ENCODE results near the gene RERE. TPM values are rescaled to one million over a fixed set of nuclear protein-coding genes. Genes with fewer than 3 reads are reported as not detected.

The RERE gene
- total RNA-seq, 2 donors from 2014 or later: 144 to 174 TPM

DNA sequence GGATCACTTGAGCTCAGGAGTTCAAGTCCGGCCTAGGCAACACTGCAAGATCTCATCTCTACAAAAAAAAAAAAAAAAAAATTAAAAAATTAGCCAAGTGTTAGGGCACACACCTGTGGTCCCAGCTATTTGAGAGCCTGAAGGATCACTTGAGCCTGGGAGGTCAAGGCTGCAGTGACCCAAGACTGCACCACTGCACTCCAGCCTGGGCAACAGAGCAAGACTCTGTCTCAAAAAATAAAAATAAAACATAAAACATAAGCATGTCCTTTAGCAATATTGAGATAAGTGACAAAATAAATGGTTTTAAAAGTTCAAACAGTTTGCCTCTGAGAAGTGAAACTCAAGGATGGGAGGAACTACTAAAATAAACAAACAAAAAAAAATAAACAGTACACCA, 101.2 kb downstream of the RERE start:
- H3K4me1 ChIP-seq (ENCODE audit: control insufficient read depth in 1 of 2, low read depth in 2 of 2): peaks cover 21 to 23% of the 10 kb centered on the region in 2 donors
- no peak overlapping the region for H3K27ac ChIP-seq
- ATAC-seq (ENCODE audit: insufficient number of reproducible peaks, low FRiP score, low read depth) (no peak), DNase-seq (ENCODE audit: low spot score) (no peak)
- no peaks in the 10 kb centered on the region for H3K27me3 ChIP-seq (replicated peaks; ENCODE audit: insufficient read depth)
- H3K9me3 ChIP-seq: no peaks in the 10 kb centered on the region
- no peak overlapping the region for H3K4me3 ChIP-seq
- no peaks in the 10 kb centered on the region for H3K36me3 ChIP-seq
- TF ChIP-seq, protein P1, sequence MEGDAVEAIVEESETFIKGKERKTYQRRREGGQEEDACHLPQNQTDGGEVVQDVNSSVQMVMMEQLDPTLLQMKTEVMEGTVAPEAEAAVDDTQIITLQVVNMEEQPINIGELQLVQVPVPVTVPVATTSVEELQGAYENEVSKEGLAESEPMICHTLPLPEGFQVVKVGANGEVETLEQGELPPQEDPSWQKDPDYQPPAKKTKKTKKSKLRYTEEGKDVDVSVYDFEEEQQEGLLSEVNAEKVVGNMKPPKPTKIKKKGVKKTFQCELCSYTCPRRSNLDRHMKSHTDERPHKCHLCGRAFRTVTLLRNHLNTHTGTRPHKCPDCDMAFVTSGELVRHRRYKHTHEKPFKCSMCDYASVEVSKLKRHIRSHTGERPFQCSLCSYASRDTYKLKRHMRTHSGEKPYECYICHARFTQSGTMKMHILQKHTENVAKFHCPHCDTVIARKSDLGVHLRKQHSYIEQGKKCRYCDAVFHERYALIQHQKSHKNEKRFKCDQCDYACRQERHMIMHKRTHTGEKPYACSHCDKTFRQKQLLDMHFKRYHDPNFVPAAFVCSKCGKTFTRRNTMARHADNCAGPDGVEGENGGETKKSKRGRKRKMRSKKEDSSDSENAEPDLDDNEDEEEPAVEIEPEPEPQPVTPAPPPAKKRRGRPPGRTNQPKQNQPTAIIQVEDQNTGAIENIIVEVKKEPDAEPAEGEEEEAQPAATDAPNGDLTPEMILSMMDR (IDR thresholded peaks at IDR 0.05): no peak

DNA sequence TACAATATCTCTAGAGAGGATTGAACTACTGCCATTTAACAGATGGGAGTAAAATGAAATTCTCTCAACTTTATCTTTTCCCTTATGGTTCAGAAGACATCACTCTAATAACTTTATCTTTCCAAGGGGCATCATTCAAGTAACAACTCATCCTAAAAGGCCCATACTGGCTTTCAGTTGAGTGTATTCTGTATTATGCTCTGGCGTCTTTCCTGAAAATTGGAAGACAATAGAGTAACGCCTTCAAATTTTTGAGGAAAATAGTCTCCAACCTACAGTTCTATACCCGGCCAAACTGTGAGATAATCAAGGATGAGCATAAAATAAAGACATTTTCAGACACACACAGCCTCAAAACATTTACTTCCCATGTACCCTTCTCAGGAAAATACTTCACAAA, 103.3 kb downstream of the RERE start:
- ATAC-seq (ENCODE audit: insufficient number of reproducible peaks, low FRiP score, low read depth): no peak
- Histone ChIP-seq H3K4me3 (no peak overlapping the region), H3K4me1 (ENCODE audit: control insufficient read depth in 1 of 2, low read depth in 2 of 2) (peaks cover 26 to 29% of the 10 kb centered on the region in 2 donors), H3K27me3 (replicated peaks; ENCODE audit: insufficient read depth) (no peaks in the 10 kb centered on the region), H3K36me3 (no peaks in the 10 kb centered on the region), H3K9me3 (no peaks in the 10 kb centered on the region), H3K27ac (no peak overlapping the region)
- TF ChIP-seq, protein P1 (IDR thresholded peaks at IDR 0.05): no peak
- DNase-seq (ENCODE audit: low spot score): no peak

DNA sequence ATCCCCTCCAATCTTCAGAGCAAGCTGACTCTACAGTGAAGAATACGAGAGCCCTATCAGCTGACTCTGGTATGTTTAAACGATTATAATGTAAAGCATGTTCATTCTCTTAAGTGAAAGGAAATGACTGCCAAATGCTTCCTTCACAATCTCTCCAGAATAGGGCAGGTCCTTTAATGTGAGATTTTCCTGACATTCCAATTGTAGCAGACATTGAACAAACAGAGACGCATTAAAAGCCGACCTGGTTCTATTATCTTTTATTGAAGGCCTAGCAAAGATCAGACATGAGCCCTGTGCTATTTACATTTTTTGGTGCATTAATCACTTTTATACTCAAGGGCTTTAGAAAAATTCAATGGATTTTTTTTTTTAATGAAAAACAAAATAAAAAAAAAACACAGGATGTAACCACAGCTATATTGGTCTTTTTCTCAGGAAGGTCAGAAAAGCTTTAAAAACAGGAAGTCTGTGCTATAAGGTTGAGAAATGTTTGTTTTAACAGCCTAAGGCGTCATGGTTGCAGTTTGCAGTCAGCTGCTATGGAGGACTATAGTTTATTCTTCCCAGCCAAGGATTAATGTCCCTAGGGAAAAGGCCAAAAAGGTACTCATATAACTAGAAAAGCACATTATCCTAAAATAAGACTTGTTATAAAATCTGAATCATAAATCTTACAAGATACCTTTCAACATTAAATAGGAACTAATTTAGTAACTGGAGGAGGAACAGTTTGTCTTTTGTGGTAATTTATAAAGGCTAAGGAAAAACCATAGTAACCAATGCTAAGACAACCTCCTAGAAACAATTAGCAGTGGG, 104.8 kb downstream of the RERE start:
- DNase-seq (ENCODE audit: low spot score): no peak
- Histone ChIP-seq H3K9me3 (no peaks in the 10 kb centered on the region), H3K36me3 (no peaks in the 10 kb centered on the region), H3K27ac (peak overlapping the region; percentile 57 to 61), H3K4me1 (ENCODE audit: control insufficient read depth in 1 of 2, low read depth in 2 of 2) (peaks cover 26 to 29% of the 10 kb centered on the region in 2 donors), H3K27me3 (replicated peaks; ENCODE audit: insufficient read depth) (no peaks in the 10 kb centered on the region), H3K4me3 (peak overlapping the region; percentile 43)
- TF ChIP-seq, protein P1 (IDR thresholded peaks at IDR 0.05): no peak
- ATAC-seq (ENCODE audit: insufficient number of reproducible peaks, low FRiP score, low read depth): no peak

DNA sequence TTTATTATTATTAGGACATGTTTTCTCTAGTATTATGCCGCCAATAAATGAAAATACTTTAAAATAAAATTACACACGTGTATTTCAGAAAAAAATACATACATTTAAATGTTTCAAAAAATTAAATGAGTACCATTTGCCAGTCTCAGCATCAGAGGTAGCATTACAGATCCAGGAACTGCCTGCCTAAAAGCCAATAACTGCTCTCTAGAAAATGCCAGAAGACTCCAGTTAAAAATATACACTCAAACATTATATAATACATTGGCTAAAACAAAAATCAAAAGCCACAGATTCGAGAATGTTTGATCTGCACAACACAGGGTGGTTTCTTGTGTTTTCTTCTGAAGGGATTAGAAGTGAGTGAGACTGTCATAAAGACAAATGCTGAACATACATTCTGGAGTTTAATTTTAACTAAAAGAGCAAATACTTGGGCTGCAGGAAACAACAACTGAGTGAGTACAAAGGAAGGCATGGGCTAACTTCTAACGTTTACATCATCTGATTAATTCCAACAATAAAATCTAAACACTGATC, 105.5 kb downstream of the RERE start:
- no peaks in the 10 kb centered on the region for H3K9me3 ChIP-seq
- peaks cover 26 to 34% of the 10 kb centered on the region in 2 donors for H3K4me1 ChIP-seq (ENCODE audit: control insufficient read depth in 1 of 2, low read depth in 2 of 2)
- no peak for DNase-seq (ENCODE audit: low spot score)
- no peaks in the 10 kb centered on the region for H3K36me3 ChIP-seq
- H3K27me3 ChIP-seq (replicated peaks; ENCODE audit: insufficient read depth): no peaks in the 10 kb centered on the region
- TF ChIP-seq, protein P1 (IDR thresholded peaks at IDR 0.05): no peak
- no peak for ATAC-seq (ENCODE audit: insufficient number of reproducible peaks, low FRiP score, low read depth)
- H3K4me3 ChIP-seq: peak overlapping the region; percentile 43
- peak overlapping the region; percentile 57 to 61 for H3K27ac ChIP-seq

GRCh38 chr1:8711151-8711550, 106.3 kb downstream of the RERE start:
- DNase-seq (ENCODE audit: low spot score): no peak
- Histone ChIP-seq H3K4me1 (ENCODE audit: control insufficient read depth in 1 of 2, low read depth in 2 of 2) (peaks cover 26 to 34% of the 10 kb centered on the region in 2 donors), H3K36me3 (no peaks in the 10 kb centered on the region), H3K9me3 (no peaks in the 10 kb centered on the region), H3K27ac (peak overlapping the region in 1 of 2 donors; percentile 57), H3K4me3 (no peak overlapping the region), H3K27me3 (replicated peaks; ENCODE audit: insufficient read depth) (no peaks in the 10 kb centered on the region)
- TF ChIP-seq, protein P1 (IDR thresholded peaks at IDR 0.05): no peak
- ATAC-seq (ENCODE audit: insufficient number of reproducible peaks, low FRiP score, low read depth): no peak
